ENCODE measurements around the gene SFMBT2. TPM values are rescaled to one million over a fixed set of nuclear protein-coding genes. Genes with fewer than 3 reads are reported as not detected.

Gene SFMBT2
- total and polyA plus RNA-seq, 2 of the 13 experiments (the other 11 are each of a cell fraction or from before 2014, with no cell fraction given): 0.01 to 0.02 TPM

DNA sequence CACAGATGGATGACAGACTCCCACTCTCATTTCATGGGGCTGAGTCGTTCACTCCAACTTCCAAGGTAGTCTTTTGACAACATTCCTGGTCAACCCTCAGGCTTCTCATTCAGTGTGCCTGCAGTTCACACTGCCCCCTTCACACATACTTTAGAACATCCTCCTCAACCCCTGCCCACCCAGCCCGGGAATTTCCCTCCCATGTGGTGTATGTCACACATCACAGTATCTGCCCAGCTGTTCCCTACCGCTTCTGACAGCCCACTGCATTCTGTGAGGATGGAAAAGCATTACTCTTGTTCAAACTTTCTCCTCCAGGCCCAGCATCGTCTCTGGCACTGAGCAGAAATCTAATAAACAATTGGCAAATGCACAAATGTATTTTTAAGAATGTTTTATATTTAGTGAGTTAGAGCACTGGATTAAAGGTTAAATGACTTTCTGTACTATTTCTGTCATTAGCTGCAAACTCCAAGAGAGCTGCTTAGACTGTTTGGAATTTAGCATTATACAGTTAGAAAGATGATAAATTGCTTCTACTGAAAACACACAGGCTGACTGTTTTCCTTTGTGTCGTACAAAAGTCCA, 110.4 kb downstream of the SFMBT2 start:
- DNase-seq (ENCODE audit: low spot score) (no peak), ATAC-seq (no peak), FAIRE-seq (no peak)
- Histone ChIP-seq H3K27ac (ENCODE audit: extremely low read length, insufficient read depth, low read length) (no peak overlapping the region), H3K79me2 (ENCODE audit: insufficient read depth, low read length) (no peaks in the 10 kb centered on the region), H4K20me1 (ENCODE audit: insufficient read depth, low read length) (no peaks in the 10 kb centered on the region), H3K4me3 (replicated peaks in 1 of 3; ENCODE audit: insufficient read depth in 1 of 3, low read depth in 2 of 3, low read length in 3 of 3) (no peak overlapping the region), H3K4me1 (ENCODE audit: insufficient read depth, low read length) (no peaks in the 10 kb centered on the region), H3K27me3 (ENCODE audit: control insufficient read depth in 1 of 2, insufficient read depth in 2 of 2, low read length in 2 of 2) (peaks cover 0 to 11% of the 10 kb centered on the region in 2 experiments; a peak in 1 of 5 replicates), H3K4me2 (ENCODE audit: low read depth, low read length) (no peak overlapping the region), H3K36me3 (replicated peaks in 1 of 2; ENCODE audit: control insufficient read depth in 1 of 2, insufficient read depth in 2 of 2, low read length in 2 of 2) (no peaks in the 10 kb centered on the region), H3K9ac (ENCODE audit: insufficient read depth, low read depth, low read length) (no peak overlapping the region), H2AFZ (ENCODE audit: low read length) (no peak overlapping the region), H3K9me3 (ENCODE audit: low read length) (no peaks in the 10 kb centered on the region)
- in situ Hi-C loops (cut with HindIII; ENCODE audit: extremely low pct_ligation_motif_present, low pct_unique_long_range_greater_than_20kb) (no loop called here), intact Hi-C loops (cut with micrococcal nuclease; ENCODE audit: unreplicated experiment) (no loop called here)
- POLR2A ChIA-PET: no interaction called here
- TF ChIP-seq RBM22 (optimal IDR thresholded peaks at IDR 0.05; ENCODE audit: low read length): no peak
- no peak for TF ChIP-seq ZBTB34 (CRISPR knock-in tag; IDR thresholded peaks at IDR 0.05)
- TF ChIP-seq ZNF546 (CRISPR knock-in tag; conservative IDR thresholded peaks at IDR 0.05): no peak
- TF ChIP-seq GZF1 (CRISPR knock-in tag; IDR thresholded peaks at IDR 0.05): no peak
- TF ChIP-seq, protein P1, sequence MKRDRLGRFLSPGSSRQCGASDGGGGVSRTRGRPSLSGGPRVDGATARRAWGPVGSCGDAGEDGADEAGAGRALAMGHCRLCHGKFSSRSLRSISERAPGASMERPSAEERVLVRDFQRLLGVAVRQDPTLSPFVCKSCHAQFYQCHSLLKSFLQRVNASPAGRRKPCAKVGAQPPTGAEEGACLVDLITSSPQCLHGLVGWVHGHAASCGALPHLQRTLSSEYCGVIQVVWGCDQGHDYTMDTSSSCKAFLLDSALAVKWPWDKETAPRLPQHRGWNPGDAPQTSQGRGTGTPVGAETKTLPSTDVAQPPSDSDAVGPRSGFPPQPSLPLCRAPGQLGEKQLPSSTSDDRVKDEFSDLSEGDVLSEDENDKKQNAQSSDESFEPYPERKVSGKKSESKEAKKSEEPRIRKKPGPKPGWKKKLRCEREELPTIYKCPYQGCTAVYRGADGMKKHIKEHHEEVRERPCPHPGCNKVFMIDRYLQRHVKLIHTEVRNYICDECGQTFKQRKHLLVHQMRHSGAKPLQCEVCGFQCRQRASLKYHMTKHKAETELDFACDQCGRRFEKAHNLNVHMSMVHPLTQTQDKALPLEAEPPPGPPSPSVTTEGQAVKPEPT (CRISPR knock-in tag; IDR thresholded peaks at IDR 0.05; ENCODE audit: low read depth): no peak
- no peak for TF ChIP-seq ZFY (CRISPR knock-in tag; IDR thresholded peaks at IDR 0.05)
- no peak for TF ChIP-seq TIGD3 (CRISPR knock-in tag; IDR thresholded peaks at IDR 0.05; ENCODE audit: borderline replicate concordance)
- TF ChIP-seq TARDBP (CRISPR knock-in tag; IDR thresholded peaks at IDR 0.05): no peak
- TF ChIP-seq, protein P2, sequence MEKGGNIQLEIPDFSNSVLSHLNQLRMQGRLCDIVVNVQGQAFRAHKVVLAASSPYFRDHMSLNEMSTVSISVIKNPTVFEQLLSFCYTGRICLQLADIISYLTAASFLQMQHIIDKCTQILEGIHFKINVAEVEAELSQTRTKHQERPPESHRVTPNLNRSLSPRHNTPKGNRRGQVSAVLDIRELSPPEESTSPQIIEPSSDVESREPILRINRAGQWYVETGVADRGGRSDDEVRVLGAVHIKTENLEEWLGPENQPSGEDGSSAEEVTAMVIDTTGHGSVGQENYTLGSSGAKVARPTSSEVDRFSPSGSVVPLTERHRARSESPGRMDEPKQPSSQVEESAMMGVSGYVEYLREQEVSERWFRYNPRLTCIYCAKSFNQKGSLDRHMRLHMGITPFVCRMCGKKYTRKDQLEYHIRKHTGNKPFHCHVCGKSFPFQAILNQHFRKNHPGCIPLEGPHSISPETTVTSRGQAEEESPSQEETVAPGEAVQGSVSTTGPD (CRISPR knock-in tag; IDR thresholded peaks at IDR 0.05): no peak
- TF ChIP-seq PCBP1 (IDR thresholded peaks at IDR 0.05; ENCODE audit: borderline replicate concordance, low read depth, low read length): no peak
- TF ChIP-seq, protein P3, sequence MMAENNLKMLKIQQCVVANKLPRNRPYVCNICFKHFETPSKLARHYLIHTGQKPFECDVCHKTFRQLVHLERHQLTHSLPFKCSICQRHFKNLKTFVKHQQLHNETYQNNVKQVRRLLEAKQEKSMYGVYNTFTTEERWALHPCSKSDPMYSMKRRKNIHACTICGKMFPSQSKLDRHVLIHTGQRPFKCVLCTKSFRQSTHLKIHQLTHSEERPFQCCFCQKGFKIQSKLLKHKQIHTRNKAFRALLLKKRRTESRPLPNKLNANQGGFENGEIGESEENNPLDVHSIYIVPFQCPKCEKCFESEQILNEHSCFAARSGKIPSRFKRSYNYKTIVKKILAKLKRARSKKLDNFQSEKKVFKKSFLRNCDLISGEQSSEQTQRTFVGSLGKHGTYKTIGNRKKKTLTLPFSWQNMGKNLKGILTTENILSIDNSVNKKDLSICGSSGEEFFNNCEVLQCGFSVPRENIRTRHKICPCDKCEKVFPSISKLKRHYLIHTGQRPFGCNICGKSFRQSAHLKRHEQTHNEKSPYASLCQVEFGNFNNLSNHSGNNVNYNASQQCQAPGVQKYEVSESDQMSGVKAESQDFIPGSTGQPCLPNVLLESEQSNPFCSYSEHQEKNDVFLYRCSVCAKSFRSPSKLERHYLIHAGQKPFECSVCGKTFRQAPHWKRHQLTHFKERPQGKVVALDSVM (CRISPR knock-in tag; IDR thresholded peaks at IDR 0.05): no peak
- no peak for TF ChIP-seq HOXA7 (CRISPR knock-in tag; IDR thresholded peaks at IDR 0.05)
- no peak for TF ChIP-seq PRMT3 (CRISPR knock-in tag; IDR thresholded peaks at IDR 0.05; ENCODE audit: borderline replicate concordance, low read depth)
- no peak for TF ChIP-seq CBX1 (IDR thresholded peaks at IDR 0.05; ENCODE audit: low read depth)
- 12% methylated on average over 5 of the region's 5 CpGs for WGBS (ENCODE audit: low lambda C conversion rate)
- CTCF ChIA-PET (ENCODE audit: low intra/inter-chr PET ratio, low total read pairs): no interaction called here
- BruUV-seq (replicated peaks): no TSS peak

All from HepG2 (cell line).